Pons (tissue), 1 donor: ENCODE results near the gene WDR45B.
A peak's percentile ranks its signal among the peaks of the same experiment; 100 is the strongest.

Source experiments
- DNase-seq: peaks from one replicate; pipeline ENCODE4 v3.0.0-alpha.2; 2016; ENCODE audit warnings: low spot score

The WDR45B gene

DNA sequence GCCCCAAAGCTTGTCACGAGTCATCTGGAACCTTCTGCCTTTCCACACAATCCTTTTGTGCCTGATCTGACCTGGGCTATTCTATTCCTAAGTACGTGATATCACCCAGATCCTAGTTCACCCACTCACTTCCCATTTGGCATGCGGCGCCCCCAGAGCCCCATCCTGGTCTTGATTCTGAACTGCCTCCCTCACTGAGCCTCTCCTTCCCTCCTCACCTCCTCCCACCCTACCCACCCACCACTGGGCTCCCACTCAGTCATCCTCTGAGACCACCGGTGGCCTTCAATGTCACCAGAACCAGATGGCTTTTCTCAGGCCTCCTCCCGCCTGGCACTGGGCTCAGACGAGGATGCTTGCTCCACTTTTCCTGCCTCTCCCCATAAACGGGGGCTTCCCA, 18.5 kb downstream of the WDR45B start:
- DNase-seq: no peak

GRCh38 chr17:82627405-82627804, 20.8 kb downstream of the WDR45B start:
- no peak for DNase-seq

GRCh38 chr17:82623707-82624106, 24.5 kb downstream of the WDR45B start:
- no peak for DNase-seq

- DNase-seq: no peak
Observed at GRCh38 chr17:82619641-82620040, 28.6 kb downstream of the WDR45B start.

DNA sequence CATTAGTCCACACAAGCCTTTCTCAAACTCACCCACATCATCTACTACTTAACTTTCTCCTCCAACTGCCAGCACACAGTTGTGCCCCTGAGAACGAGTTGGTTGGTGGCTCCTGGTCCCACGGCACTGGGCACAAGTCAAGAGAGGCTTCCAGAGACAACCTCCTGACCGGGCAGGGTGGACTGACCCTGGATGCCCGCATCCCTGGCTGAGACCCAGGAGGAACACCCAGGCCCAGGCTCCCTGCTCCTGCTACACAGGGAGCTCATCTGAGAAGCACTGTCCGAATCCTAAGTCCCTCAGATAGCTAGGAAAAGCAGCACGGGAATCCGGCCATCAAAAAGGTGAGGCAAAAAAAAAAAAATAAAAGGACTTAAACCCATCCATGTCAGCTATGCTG, 29.0 kb downstream of the WDR45B start:
- DNase-seq: no peak

GRCh38 chr17:82616021-82616711, 32.1 kb downstream of the WDR45B start:
- no peak for DNase-seq

GRCh38 chr17:82615084-82616020, 32.9 kb downstream of the WDR45B start:
- no peak for DNase-seq

- no peak for DNase-seq
Observed at GRCh38 chr17:82614095-82614631, 34.1 kb downstream of the WDR45B start.

GRCh38 chr17:82613283-82614094, 34.8 kb downstream of the WDR45B start:
- no peak for DNase-seq

- no peak for DNase-seq
Observed at GRCh38 chr17:82611140-82612058, 36.8 kb downstream of the WDR45B start.

DNA sequence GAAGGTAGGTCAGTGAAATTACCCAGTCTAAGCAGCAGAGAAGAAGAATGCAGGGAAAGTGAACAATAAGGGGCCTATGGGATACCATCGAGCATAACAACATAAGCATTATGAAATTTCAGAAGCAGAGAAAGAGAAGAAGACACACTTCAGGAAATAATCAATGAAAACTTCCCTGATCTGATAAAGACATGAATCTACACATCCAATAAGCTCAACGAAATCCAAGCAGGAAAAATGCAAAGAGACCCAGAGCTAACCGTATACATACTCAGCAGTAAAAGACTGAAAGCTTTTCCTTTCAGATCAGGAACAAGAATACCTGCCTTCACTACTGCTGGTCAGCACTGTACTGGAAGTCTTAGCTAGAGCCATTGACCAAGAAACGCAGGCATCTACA, 38.6 kb downstream of the WDR45B start:
- no peak for DNase-seq

- peak; percentile 78 for DNase-seq
Observed at GRCh38 chr17:82608816-82609215, 39.4 kb downstream of the WDR45B start.

GRCh38 chr17:82605939-82606600, 42.2 kb downstream of the WDR45B start:
- no peak for DNase-seq

DNA sequence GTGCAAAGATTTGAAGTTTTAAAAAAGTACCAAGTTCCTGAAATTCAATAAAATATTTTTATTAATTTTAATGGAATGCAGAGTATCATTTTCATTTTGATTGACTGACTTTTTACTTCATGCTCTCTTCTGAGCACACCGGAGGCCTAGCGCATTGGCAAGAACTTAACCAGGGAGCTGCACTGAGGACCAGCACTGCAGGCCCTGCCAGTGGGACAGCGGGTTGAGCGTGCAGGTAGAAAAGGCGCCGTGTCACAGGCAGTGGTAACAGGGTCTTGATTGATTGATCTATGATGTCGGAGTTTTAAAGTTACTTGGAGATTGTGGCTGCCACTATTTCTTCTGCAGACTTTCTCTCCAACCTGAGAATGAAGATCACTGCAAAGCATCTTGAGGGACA, 43.7 kb downstream of the WDR45B start:
- DNase-seq: no peak

- peak; percentile 87 for DNase-seq
Observed at GRCh38 chr17:82603981-82604448, 44.2 kb downstream of the WDR45B start.

- DNase-seq: no peak
Observed at GRCh38 chr17:82602986-82603710, 45.1 kb downstream of the WDR45B start.

GRCh38 chr17:82602487-82602886, 45.8 kb downstream of the WDR45B start:
- DNase-seq: no peak

GRCh38 chr17:82601447-82602000, 46.7 kb downstream of the WDR45B start:
- no peak for DNase-seq

GRCh38 chr17:82600731-82601446, 47.4 kb downstream of the WDR45B start:
- no peak for DNase-seq
